Measurements from ENCODE around the gene ALAD.

DNA sequence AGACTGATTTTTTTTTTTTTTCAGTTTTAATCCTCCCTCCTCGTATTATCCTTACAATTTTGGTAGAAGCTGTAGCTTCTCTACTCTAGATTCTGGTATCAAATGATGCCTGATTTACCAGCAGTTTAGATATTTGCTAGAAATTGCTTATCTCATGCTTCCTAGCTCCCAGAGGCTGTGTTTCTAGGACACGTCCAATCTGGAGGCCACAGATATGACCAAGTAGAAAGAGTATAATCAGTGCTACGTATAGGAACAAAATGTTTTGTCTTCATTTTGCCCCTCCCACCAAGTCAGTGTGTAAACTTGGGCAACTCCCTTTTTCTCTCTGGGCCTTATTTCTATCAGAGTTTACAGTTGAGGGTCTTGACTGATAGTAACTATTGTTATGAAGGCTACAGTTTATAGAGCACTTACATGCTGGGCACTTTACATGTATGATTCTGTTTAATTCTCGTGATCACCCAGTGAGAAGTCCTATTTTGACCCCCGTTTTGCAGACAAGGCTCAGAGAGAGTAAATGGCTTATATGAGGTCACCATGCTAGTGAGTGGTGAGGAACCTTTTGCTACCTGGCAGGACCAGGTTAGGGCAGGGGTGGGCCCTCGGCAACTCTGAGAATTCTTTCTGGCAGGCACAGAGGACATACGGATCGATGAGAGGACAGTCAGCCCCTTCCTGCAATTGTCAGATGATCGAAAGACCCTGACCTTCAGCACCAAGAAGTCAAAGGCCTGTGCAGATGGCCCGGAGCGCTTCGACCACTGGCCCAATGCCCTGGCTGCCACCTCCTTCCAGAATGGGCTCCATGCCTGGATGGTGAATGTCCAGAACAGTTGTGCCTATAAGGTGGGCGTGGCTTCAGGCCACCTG is 31.9 kb downstream of the ALAD start:
- TF ChIP-seq POLR2AphosphoS5 (IDR thresholded peaks at IDR 0.05; ENCODE audit: low read depth, low read length) (no peak), POLR2A (IDR thresholded peaks at IDR 0.05; ENCODE audit: low read depth, low read length) (no peak), TAF1 (IDR thresholded peaks at IDR 0.05; ENCODE audit: borderline replicate concordance, low read depth, low read length) (no peak)
